Measurements from ENCODE around the gene KLHL3.

- no peak for TF ChIP-seq CTCF (IDR thresholded peaks at IDR 0.05)
- no peak for TF ChIP-seq POLR2A (IDR thresholded peaks at IDR 0.05)
Measured at GRCh38 chr5:137734331-137734730, 1.6 kb downstream of the KLHL3 start.
